HG02571 (cell line): Measurements from ENCODE around the gene IMMP1L.

Experiments
- ATAC-seq: cut with Tn5 transposase; IDR thresholded peaks from one replicate; pipeline ENCODE4 v1.9.1; 2021; ENCODE audit warnings: mild to moderate bottlenecking, moderate library complexity; ENCODE audit not compliant: unreplicated experiment

The IMMP1L gene

DNA sequence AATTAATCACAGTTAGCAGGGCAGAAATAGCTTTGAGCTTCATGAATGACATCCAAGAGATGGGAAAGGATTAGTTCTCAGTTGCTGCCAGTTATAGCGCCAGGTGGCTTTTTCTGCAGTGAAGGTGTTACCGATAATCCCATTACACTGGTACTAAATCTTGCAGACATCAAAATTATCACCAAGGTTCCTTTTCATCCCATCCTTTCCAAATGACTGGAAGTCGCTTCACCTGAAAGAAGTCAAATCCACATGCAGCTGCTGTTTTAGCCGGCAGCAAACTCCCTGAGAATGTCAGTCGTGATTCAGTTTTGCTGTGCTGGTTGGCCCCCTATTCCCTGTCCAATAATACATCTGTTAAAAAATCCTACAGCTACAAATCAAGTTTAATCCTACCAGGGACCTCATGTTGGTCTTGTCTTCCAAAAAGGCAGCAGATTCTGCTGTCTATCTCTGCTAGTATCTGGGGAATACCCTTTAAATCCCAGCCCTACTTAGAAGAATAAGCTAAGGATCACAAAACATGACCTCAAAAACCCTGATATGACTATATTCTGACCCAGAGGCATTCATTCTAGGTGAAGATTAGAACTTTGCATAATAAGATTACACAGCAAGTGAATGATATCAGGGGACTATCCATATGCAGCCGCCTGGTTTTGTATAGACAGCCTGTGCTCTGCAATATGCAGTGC, 31.7 kb downstream of the IMMP1L start:
- ATAC-seq = no peak

GRCh38 chr11:31474083-31474482, 35.3 kb downstream of the IMMP1L start:
- ATAC-seq = no peak

- no peak for ATAC-seq
Measured at GRCh38 chr11:31464436-31464835, 45.0 kb downstream of the IMMP1L start.

- ATAC-seq = no peak
Measured at GRCh38 chr11:31455177-31455576, 54.2 kb downstream of the IMMP1L start.

DNA sequence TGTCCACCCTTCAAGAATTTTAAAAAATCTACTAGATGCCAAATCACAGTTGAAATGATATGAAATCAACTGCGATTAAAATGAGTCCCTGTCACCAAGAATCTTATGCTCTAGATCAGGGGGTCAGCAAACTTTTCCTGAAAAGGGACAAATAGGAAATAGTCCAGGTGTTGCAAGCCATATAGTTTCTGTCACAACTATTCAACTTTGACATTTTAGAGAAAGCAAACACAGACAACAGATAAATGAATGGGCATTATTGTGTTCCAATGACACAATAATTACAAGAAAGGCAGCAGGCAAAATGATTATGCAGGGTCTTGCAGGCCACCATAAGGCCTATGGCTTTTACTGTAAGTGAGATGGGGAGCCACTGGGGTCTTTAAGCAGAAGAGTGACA, 58.6 kb downstream of the IMMP1L start:
- ATAC-seq = no peak

DNA sequence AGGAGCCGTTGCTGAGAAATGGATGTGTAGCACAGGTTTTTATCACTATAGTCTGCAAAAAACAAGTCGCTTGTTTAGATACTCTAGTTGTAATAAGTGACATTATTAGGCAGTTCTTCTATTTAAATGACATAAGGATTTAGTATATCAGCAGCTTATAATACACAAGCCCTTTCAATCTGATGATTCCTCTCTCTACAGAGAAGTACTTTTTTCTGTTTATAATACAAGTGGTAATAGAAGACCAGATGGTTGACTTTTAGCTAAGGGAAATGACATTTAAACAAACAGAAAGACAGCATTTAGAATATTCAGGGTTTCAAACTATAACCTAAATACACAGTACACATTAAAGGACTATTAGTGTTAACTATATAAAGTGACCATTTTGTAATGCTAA, 60.4 kb downstream of the IMMP1L start:
- no peak for ATAC-seq

DNA sequence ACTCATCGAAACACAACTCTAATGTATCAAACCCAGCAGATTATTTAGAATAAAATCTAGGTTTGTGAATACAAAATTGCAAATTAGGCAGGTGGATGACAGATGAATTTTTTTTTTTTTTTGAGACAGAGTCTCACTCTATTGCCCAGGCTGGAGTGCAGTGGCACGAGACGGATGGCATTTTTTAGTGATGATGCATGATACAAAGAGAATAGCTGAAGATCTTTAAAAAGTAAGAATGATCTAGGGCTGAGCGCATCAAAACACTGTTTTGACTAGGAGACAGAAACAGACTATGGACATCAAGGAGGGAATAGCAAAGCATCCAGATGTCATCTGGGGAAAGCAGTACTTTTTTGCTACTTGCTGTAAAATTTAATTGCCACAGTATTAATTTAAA, 63.8 kb downstream of the IMMP1L start:
- ATAC-seq = no peak

- no peak for ATAC-seq
Measured at GRCh38 chr11:31443802-31444201, 65.6 kb downstream of the IMMP1L start.

GRCh38 chr11:31442086-31442485, 67.3 kb downstream of the IMMP1L start:
- ATAC-seq = no peak

DNA sequence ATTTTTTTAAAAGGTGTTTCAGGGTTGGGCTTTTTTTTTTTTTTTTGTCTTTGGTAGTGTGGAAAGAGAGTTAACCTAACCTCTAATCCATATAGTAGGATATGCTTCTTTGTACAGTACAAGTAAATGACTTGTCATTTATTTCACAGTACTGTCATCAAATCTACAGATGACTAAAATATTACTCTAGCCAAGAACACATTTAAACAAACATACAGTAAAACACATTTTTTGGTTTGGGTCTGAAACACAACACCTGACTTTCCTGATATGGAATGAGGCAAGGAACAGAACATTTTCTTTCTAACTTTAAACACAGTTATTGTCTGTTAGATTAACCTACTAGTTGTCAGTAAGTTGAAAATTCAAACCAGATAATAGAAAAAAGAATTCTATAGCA, 68.1 kb downstream of the IMMP1L start:
- no peak for ATAC-seq

- no peak for ATAC-seq
Measured at GRCh38 chr11:31437742-31438435, 71.5 kb downstream of the IMMP1L start.

GRCh38 chr11:31433851-31434250, 75.6 kb downstream of the IMMP1L start:
- no peak for ATAC-seq

GRCh38 chr11:31424652-31425051, 84.8 kb downstream of the IMMP1L start:
- ATAC-seq = no peak

DNA sequence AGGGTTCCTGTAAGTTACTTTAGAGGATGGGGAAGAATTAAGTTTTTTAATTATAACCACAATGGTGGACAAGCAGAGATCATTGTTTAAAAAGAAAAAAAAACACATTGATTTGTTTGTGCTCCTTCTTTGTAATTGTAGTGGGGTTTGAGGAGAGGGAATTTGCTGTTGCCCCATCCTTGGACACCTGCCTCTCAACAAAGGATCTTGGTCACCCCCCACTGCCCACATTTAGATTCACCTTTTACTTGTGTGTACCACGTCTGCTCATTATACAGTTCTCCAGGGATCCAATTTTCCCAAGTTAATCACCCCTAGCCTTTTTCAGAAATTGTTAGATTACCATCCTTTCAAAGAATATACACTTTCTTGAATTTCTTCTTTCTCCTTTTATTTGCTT, 86.7 kb downstream of the IMMP1L start:
- ATAC-seq = no peak

- ATAC-seq = no peak
Measured at GRCh38 chr11:31421820-31422219, 87.6 kb downstream of the IMMP1L start.

- no peak for ATAC-seq
Measured at GRCh38 chr11:31419669-31420068, 89.8 kb downstream of the IMMP1L start.

DNA sequence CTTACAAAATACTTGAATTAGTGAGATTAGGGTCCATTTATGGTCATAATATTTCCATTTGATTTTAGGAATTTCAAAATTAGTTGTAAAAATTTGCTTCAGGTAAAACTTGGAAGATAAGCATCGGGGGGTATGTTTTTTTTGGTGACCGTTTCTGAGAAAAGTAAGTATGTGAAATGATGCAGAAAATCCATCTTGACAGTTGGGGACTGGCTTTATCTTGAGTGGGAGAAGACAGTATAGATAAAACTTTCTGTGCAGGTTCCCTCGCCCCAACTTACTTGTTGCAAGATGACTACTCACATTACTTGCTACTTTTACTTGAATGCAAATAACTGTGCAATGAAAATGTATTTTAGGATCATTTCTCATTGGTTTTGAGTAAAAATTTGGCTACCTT, 90.3 kb downstream of the IMMP1L start:
- ATAC-seq = no peak

DNA sequence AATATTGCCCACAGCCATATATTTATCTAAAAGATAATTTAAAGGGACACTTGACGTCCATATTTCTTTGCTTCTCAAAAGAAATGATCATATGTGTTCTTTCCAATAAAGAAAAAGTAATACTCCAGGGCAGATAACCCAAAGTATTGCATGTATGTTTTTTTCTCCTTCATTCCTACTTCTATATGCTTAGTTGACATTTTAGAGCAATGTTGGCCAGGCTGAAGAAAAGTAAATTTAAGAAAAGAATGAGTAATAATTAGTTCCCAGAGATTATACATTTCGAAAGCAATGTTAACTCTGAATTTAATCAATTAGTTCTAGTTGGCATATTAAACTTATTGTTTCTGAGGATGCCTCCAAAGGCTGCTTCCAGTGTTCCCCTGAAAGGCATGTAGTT, 91.6 kb downstream of the IMMP1L start:
- no peak for ATAC-seq

- no peak for ATAC-seq
Measured at GRCh38 chr11:31417357-31417756, 92.1 kb downstream of the IMMP1L start.

- ATAC-seq = no peak
Measured at GRCh38 chr11:31415435-31415834, 94.0 kb downstream of the IMMP1L start.

DNA sequence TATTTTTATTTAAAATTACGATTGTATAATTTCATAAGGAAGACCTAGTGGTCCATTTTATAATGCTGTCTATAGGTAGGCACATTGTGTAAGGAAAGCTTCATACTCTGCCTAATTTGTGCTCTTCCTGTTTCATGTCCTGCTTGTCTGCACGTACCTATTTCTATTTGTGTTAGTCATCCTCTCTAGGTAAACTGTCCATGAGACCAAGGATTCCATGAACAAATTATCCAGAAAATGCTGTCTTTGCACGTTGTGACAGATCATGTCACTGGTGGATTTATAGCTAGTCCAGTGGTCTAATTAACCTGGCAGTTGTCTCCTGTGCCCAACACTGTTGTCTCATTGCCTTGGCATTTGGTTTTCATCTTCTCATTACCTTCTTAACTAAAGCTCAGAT, 95.1 kb downstream of the IMMP1L start:
- no peak for ATAC-seq

DNA sequence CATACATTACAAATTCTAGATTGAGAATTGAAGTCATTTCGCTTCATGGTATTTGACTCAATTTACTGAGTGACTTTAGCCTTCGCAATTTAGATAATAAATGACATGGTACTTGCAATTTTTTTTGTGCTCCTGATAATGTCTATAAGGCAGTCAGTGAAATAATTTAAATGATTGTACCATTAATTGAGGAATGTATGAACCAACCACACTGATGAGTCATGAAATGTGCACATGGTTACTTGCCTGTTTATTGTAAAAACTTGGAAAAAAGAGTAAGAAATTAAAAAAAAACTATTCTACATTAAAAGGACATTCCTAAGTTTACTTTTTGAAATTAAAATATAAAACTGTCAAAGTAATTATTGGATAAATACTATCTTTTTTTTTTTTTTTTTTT, 96.5 kb downstream of the IMMP1L start:
- ATAC-seq = no peak

- no peak for ATAC-seq
Measured at GRCh38 chr11:31408201-31408600, 101.2 kb downstream of the IMMP1L start.
